ENCODE results near the gene CSH2.

Gene CSH2

DNA sequence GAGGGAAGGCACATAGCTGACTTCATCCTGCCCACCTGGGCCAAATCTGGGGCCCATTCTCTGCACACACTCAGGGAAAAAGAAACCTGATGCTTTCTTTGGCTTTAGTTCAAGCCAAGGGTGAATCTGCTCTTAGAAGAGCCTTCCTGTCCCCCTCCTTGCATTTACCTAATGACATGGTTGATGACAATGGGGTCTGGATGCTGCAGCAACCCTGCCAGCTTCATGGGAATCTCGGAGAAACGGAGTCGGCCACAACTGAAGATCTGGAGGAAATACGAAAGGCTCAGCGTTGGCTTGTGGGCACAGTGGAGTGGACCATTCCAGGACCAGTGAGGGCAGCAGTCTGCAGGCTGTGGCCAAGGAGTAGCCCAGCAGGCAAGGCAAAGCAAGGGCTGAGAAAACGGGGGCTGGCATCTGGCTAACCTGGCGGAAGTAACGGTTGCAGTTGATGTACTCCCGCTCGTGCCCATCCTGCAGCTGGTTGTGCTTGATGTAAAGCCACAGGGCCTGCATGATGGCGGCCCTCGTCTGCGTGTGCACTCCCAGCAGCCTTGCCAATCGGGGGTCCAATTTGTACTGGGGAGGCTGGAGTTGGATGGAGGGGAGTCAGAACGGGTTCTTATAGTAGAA, 39.6 kb downstream of the CSH2 start:
- DNase-seq (ENCODE audit: low read depth, low spot score) = no peak
- peaks cover 50% of the 10 kb centered on the region for H3K36me3 ChIP-seq (ENCODE audit: control insufficient read depth, insufficient read depth, low read length)
- H3K9me3 ChIP-seq (ENCODE audit: control insufficient read depth, insufficient read depth, low read length) = no peaks in the 10 kb centered on the region
- no peak overlapping the region for H3K4me3 ChIP-seq (ENCODE audit: low read length)
- WGBS (ENCODE audit: insufficient coverage, insufficient read length) = no CpG with 5 or more reads among the region's 15 CpGs
- H3K4me1 ChIP-seq (ENCODE audit: control insufficient read depth, insufficient read depth, low read length) = 0 out of 2 replicates have a peak, but pooled peaks cover 2% of the 10 kb centered on the region
- H3K27me3 ChIP-seq (ENCODE audit: control insufficient read depth, insufficient read depth, low read length) = no peaks in the 10 kb centered on the region
- no peak overlapping the region for H3K27ac ChIP-seq (ENCODE audit: low read length)

DNA sequence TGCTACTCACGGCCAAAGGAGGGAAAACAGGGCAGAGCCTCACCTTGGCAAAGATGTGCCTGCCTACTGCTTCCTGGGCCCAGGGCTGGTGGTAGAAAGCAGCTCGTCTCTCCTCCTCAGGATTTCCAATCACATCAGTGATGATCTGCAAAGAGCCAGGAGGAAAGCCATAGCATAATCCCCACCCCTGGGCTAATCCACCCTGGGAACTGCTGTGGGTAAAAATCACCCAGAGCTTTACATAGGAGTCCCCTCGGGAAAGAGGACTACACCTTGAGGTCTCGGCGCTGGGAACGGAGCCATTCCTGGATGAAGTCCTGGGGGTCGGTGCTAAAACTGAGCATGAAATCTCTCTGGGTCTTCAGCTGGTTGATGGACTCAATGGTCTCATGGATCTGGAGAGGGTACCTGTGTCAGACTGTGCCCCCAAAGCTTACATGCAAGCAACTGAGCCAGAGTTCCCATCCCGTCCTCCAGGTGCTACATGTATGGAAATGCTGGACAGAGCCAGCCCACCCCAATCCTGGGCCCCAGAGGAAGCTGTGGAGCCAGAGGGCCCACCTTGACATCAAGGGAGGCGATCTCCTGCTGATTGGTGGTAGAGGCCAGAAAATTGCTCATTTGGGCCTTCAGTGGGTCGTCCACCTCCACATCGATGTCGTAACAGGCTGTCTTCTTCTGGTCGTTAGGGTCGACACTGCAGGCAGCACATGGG, 40.3 kb downstream of the CSH2 start:
- Histone ChIP-seq H3K36me3 (ENCODE audit: control insufficient read depth, insufficient read depth, low read length) (peaks cover 50% of the 10 kb centered on the region), H3K4me1 (ENCODE audit: control insufficient read depth, insufficient read depth, low read length) (0 out of 2 replicates have a peak, but pooled peaks cover under 1% of the 10 kb centered on the region), H3K4me3 (ENCODE audit: low read length) (no peak overlapping the region), H3K27ac (ENCODE audit: low read length) (no peak overlapping the region), H3K27me3 (ENCODE audit: control insufficient read depth, insufficient read depth, low read length) (no peaks in the 10 kb centered on the region), H3K9me3 (ENCODE audit: control insufficient read depth, insufficient read depth, low read length) (no peaks in the 10 kb centered on the region)
- no peak for DNase-seq (ENCODE audit: low read depth, low spot score)
- WGBS (ENCODE audit: insufficient coverage, insufficient read length) = no CpG with 5 or more reads among the region's 14 CpGs

DNA sequence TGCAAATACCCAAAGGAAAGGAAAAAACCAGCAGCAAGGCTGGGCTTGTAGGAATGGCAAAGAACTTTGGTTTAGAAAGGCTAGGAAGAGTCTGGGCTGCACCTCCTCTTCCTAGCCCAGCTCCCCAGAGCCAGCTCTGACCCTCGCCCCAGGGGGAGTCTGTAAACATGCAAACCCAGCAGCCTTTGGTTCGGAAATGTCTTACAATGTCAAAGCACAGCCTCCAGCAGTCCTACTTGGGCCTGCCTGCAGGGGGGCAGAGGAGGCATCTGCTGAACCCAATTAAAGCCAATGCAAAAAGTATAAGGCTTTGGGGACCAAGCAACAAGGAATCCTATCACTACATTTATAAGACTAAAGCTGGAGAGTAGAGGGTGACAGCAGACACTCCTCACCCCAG, 41.0 kb downstream of the CSH2 start:
- no peak overlapping the region for H3K27ac ChIP-seq (ENCODE audit: low read length)

DNA sequence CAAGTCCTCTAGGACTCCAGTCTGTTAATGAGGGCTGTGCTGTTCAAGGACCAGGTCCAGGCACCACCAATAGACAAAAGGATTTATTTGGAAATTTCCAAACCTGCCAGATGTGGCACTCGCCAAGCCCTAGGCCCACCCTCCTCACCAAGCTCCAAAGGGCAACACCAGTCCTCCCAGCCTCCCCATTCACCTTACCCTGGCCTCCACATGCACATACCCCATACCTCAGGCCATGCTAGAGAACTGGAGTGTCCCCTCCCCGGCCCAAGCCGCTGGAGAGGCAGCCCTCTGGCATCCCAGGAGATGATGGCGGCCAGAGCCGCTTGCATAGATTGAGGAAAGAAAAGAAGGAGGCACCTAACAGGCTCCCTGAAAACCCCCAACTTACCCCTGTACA, 41.5 kb downstream of the CSH2 start:
- Histone ChIP-seq H3K4me3 (ENCODE audit: low read length) (no peak overlapping the region), H3K27me3 (ENCODE audit: control insufficient read depth, insufficient read depth, low read length) (no peaks in the 10 kb centered on the region), H3K9me3 (ENCODE audit: control insufficient read depth, insufficient read depth, low read length) (no peaks in the 10 kb centered on the region), H3K4me1 (ENCODE audit: control insufficient read depth, insufficient read depth, low read length) (no peaks in the 10 kb centered on the region), H3K36me3 (ENCODE audit: control insufficient read depth, insufficient read depth, low read length) (peaks cover 50% of the 10 kb centered on the region), H3K27ac (ENCODE audit: low read length) (no peak overlapping the region)
- no CpG with 5 or more reads among the region's 5 CpGs for WGBS (ENCODE audit: insufficient coverage, insufficient read length)
- DNase-seq (ENCODE audit: low read depth, low spot score) = no peak

More for the DNA sequence above, 41.0 kb downstream of the CSH2 start:
- DNase-seq (ENCODE audit: low read depth, low spot score) = no peak
- WGBS (ENCODE audit: insufficient coverage, insufficient read length) = no CpG with 5 or more reads among the region's 2 CpGs
- H3K27me3 ChIP-seq (ENCODE audit: control insufficient read depth, insufficient read depth, low read length) = no peaks in the 10 kb centered on the region
- no peaks in the 10 kb centered on the region for H3K4me1 ChIP-seq (ENCODE audit: control insufficient read depth, insufficient read depth, low read length)
- H3K9me3 ChIP-seq (ENCODE audit: control insufficient read depth, insufficient read depth, low read length) = no peaks in the 10 kb centered on the region
- H3K4me3 ChIP-seq (ENCODE audit: low read length) = no peak overlapping the region
- peaks cover 50% of the 10 kb centered on the region for H3K36me3 ChIP-seq (ENCODE audit: control insufficient read depth, insufficient read depth, low read length)

DNA sequence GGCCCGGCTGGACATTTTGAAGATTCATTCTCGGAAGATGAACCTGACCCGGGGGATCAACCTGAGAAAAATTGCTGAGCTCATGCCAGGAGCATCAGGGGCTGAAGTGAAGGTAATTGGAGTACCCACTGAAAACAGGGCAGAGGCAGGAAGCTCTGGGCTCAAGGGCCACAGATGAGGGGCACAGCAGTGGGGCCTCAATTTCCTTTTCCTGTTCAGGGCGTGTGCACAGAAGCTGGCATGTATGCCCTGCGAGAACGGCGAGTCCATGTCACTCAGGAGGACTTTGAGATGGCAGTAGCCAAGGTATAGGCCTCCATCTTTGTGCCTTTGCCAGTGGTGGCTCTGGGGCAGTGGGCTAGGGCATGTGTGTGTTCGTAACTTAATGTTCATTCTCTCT, 42.0 kb downstream of the CSH2 start:
- H3K36me3 ChIP-seq (ENCODE audit: control insufficient read depth, insufficient read depth, low read length) = peaks cover 50% of the 10 kb centered on the region

DNA sequence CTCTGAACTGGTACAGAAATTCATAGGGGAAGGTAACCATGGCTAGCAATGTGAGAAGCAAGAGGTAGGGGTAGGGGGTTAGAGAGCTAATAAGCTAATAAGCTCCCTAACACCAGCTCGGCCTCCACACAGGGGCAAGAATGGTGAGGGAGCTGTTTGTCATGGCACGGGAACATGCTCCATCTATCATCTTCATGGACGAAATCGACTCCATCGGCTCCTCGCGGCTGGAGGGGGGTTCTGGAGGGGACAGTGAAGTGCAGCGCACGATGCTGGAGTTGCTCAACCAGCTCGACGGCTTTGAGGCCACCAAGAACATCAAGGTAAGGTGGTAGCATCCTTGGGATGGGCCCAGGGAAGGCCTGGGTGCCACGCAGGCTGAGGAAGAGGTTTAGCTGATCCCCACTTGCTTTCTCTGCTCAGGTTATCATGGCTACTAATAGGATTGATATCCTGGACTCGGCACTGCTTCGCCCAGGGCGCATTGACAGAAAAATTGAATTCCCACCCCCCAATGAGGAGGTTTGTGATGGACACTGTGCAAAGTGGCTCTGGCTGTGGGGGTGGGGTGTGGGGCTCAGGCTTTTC, 42.5 kb downstream of the CSH2 start:
- H3K27ac ChIP-seq (ENCODE audit: low read length) = no peak overlapping the region
- DNase-seq (ENCODE audit: low read depth, low spot score) = no peak
- WGBS (ENCODE audit: insufficient coverage, insufficient read length) = no CpG with 5 or more reads among the region's 15 CpGs

More for the DNA sequence above, 42.0 kb downstream of the CSH2 start:
- DNase-seq (ENCODE audit: low read depth, low spot score) = no peak
- Histone ChIP-seq H3K27me3 (ENCODE audit: control insufficient read depth, insufficient read depth, low read length) (no peaks in the 10 kb centered on the region), H3K4me1 (ENCODE audit: control insufficient read depth, insufficient read depth, low read length) (no peaks in the 10 kb centered on the region), H3K9me3 (ENCODE audit: control insufficient read depth, insufficient read depth, low read length) (no peaks in the 10 kb centered on the region), H3K4me3 (ENCODE audit: low read length) (no peak overlapping the region), H3K27ac (ENCODE audit: low read length) (no peak overlapping the region)
- WGBS (ENCODE audit: insufficient coverage, insufficient read length) = no CpG with 5 or more reads among the region's 8 CpGs

DNA sequence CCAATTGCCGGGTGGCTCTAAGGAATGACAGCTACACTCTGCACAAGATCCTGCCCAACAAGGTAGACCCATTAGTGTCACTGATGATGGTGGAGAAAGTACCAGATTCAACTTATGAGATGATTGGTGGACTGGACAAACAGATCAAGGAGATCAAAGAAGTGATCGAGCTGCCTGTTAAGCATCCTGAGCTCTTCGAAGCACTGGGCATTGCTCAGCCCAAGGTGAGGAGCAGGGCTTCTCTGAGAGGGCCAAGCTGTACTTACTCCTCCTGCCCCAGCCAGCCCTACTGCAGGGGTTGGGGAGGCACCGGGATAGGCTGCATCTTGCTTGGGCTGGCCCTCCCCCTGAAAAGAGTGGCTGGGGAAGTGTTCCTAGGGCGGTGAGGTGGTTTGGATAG, 43.2 kb downstream of the CSH2 start:
- Histone ChIP-seq H3K36me3 (ENCODE audit: control insufficient read depth, insufficient read depth, low read length) (peaks cover 52% of the 10 kb centered on the region), H3K9me3 (ENCODE audit: control insufficient read depth, insufficient read depth, low read length) (no peaks in the 10 kb centered on the region), H3K27ac (ENCODE audit: low read length) (no peak overlapping the region), H3K4me1 (ENCODE audit: control insufficient read depth, insufficient read depth, low read length) (no peaks in the 10 kb centered on the region), H3K4me3 (ENCODE audit: low read length) (no peak overlapping the region), H3K27me3 (ENCODE audit: control insufficient read depth, insufficient read depth, low read length) (no peaks in the 10 kb centered on the region)
- no peak for DNase-seq (ENCODE audit: low read depth, low spot score)
- no CpG with 5 or more reads among the region's 5 CpGs for WGBS (ENCODE audit: insufficient coverage, insufficient read length)

More for the DNA sequence above, 42.5 kb downstream of the CSH2 start:
- H3K27me3 ChIP-seq (ENCODE audit: control insufficient read depth, insufficient read depth, low read length) = no peaks in the 10 kb centered on the region
- H3K36me3 ChIP-seq (ENCODE audit: control insufficient read depth, insufficient read depth, low read length) = peaks cover 50% of the 10 kb centered on the region
- no peaks in the 10 kb centered on the region for H3K9me3 ChIP-seq (ENCODE audit: control insufficient read depth, insufficient read depth, low read length)
- no peak overlapping the region for H3K4me3 ChIP-seq (ENCODE audit: low read length)
- H3K4me1 ChIP-seq (ENCODE audit: control insufficient read depth, insufficient read depth, low read length) = no peaks in the 10 kb centered on the region

DNA sequence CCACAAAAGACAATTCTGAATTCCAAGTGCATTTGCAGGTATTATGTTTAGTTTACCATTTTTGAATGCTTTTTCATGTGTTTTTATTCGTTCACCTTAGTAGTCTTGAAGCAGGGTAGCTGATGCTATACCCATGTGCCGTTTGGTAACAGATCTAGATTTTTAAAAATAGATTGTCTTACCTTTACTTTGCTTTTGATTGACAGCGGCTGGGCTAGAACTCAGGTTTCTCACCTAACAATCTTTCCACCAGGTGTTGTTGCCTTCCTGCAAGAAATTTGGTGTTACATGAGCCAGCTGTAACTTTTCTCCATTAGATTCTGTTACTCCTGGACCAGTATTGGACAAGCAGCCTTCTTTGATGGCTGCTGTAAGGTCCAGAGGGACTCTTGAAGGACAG, 44.5 kb downstream of the CSH2 start:
- H3K4me1 ChIP-seq (ENCODE audit: control insufficient read depth, insufficient read depth, low read length) = no peaks in the 10 kb centered on the region
- WGBS (ENCODE audit: insufficient coverage, insufficient read length) = no CpG with 5 or more reads among the region's 3 CpGs
- no peak for DNase-seq (ENCODE audit: low read depth, low spot score)
- H3K27ac ChIP-seq (ENCODE audit: low read length) = no peak overlapping the region
- peaks cover 58% of the 10 kb centered on the region for H3K36me3 ChIP-seq (ENCODE audit: control insufficient read depth, insufficient read depth, low read length)
- H3K27me3 ChIP-seq (ENCODE audit: control insufficient read depth, insufficient read depth, low read length) = no peaks in the 10 kb centered on the region
- no peak overlapping the region for H3K4me3 ChIP-seq (ENCODE audit: low read length)
- no peaks in the 10 kb centered on the region for H3K9me3 ChIP-seq (ENCODE audit: control insufficient read depth, insufficient read depth, low read length)

DNA sequence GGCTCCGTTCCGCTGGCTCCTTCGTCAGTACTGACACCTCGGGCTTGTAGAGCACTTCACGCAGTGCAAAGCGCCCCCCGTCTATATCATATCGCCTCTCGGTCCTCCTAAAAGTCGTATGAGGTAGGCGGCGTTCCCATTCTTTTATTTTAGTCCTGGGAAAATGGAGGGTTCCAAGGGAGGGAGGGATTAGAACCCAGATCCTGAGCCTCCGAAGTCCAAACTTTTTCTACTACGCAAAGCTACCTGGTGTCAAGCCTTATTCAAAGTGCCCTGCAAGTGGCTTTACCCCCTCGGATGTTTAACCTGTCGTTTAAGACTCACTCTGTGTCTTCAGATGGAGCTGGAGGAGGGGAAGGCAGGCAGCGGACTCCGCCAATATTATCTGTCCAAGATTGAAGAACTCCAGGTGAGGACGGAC, 45.7 kb downstream of the CSH2 start:
- H3K9me3 ChIP-seq (ENCODE audit: control insufficient read depth, insufficient read depth, low read length) = no peaks in the 10 kb centered on the region

DNA sequence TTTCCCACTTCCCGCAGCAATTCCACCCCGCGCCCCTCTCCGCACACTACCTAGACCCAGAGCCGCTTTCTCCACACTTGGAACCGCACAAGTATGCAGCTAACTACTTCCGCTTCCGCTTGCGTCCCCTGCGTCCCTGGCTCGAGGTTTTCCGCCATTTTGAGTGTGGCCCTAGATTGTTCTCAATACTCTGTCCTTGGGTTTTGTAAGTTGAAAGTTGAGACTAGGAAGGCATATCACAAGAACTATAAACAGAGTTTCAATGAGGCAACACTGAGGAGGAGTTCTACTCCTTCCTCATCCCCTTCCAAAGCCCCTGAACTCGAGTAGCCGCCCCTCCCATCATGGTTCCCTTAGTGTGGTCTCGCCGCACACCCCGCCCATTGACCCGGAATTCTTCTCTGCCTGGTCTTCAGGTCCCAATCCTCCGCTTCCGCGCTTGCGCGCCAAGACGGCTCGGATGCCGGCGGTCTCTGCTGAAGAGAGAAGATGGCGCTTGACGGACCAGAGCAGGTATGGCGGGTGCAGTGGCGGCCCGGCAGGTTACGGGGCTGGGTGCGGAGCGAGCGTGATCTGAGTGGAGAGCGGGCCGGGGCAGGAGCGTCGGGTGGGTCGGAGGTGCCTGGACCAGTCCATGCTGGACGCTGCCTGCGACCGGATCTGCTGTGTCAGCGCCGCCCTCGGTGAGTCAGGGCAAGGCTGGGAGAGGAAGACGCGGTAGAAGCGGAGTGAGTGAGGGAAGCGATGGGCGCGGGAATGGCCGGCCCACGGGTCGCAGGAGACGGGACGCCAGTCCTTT, 46.3 kb downstream of the CSH2 start, which contains the start of the genes FTSJ3 and PSMC5:
FTSJ3 (minus strand) TSS at position 662 of the 799 bp plus-strand sequence. CDS start 761 bp downstream, outside the sequence.
PSMC5 (plus strand) TSS at position 430 of the 799 bp plus-strand sequence; CDS start at position 490, 60 bp downstream.
- no peaks in the 10 kb centered on the region for H3K4me1 ChIP-seq (ENCODE audit: control insufficient read depth, insufficient read depth, low read length)
- no peaks in the 10 kb centered on the region for H3K27me3 ChIP-seq (ENCODE audit: control insufficient read depth, insufficient read depth, low read length)
- peak within 1 kb of the TSS; percentile 89 for H3K4me3 ChIP-seq (ENCODE audit: low read length)
- no peaks in the 10 kb centered on the region for H3K9me3 ChIP-seq (ENCODE audit: control insufficient read depth, insufficient read depth, low read length)
- peaks cover 49% of the 10 kb centered on the region for H3K36me3 ChIP-seq (ENCODE audit: control insufficient read depth, insufficient read depth, low read length)
- no peak within 1 kb of the TSS for H3K27ac ChIP-seq (ENCODE audit: low read length)
- DNase-seq (ENCODE audit: low read depth, low spot score) = peak; percentile 87
- WGBS (ENCODE audit: insufficient coverage, insufficient read length) = no CpG with 5 or more reads among the region's 58 CpGs

More for the DNA sequence above, 45.7 kb downstream of the CSH2 start:
- Histone ChIP-seq H3K4me1 (ENCODE audit: control insufficient read depth, insufficient read depth, low read length) (no peaks in the 10 kb centered on the region), H3K36me3 (ENCODE audit: control insufficient read depth, insufficient read depth, low read length) (peaks cover 54% of the 10 kb centered on the region), H3K27me3 (ENCODE audit: control insufficient read depth, insufficient read depth, low read length) (no peaks in the 10 kb centered on the region), H3K27ac (ENCODE audit: low read length) (no peak overlapping the region), H3K4me3 (ENCODE audit: low read length) (peak overlapping the region; percentile 89)
- no CpG with 5 or more reads among the region's 19 CpGs for WGBS (ENCODE audit: insufficient coverage, insufficient read length)
- DNase-seq (ENCODE audit: low read depth, low spot score) = no peak

Data from iPS DF 6.9 (cell line).